Measurements from ENCODE around the gene DST. TPM values are rescaled to one million over a fixed set of nuclear protein-coding genes. Genes with fewer than 3 reads are reported as not detected.

DST gene
- polyA plus RNA-seq, 1 of the 3 experiments (the other 2 are of a cell fraction) = 64.3 TPM

DNA sequence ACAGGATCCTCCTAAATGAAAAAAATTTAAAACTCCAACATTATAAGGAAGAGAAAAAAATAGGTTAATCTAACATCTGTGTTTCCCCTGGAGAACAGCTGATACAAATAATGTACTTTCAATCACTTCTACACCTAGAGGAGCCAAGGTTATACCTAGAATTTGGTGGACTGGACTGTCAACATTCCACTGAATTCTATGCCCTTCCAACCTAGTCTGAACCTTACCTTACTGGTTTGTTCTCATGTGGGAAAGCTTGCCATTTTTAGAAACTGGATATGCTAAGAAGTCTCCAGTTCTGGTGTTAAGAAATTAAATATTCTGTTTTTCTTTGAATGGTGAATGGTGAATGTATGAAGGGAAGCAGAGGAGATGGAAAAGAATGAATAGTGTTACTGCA is 162.4 kb downstream of the DST start:
- DNase-seq = no peak
- Histone ChIP-seq H3K9me3 (no peaks in the 10 kb centered on the region), H3K9me2 (no peaks in the 10 kb centered on the region), H3K36me3 (replicated peaks in 1 of 2; ENCODE audit: control insufficient read depth in 1 of 2, insufficient read depth in 2 of 2, low read length in 1 of 2) (peaks cover 75 to 86% of the 10 kb centered on the region in 2 experiments), H4K20me1 (ENCODE audit: insufficient read depth) (peaks cover 9% of the 10 kb centered on the region; the same call in 1 of the 2 replicates), H3K9ac (no peak overlapping the region), H3K4me1 (ENCODE audit: control insufficient read depth in 1 of 2, insufficient read depth in 2 of 2, low read depth in 1 of 2, low read length in 1 of 2) (peaks cover 10 to 15% of the 10 kb centered on the region in 2 experiments), H3K27me3 (ENCODE audit: insufficient read depth) (no peaks in the 10 kb centered on the region), H3F3A (replicated peaks; ENCODE audit: insufficient read depth) (peaks cover 26% of the 10 kb centered on the region), H2AFZ (ENCODE audit: low read depth) (no peak overlapping the region), H3K27ac (ENCODE audit: low read depth in 2 of 2, low read length in 1 of 2) (no peak overlapping the region), H3K79me2 (ENCODE audit: insufficient read depth) (peaks cover 21% of the 10 kb centered on the region), H3K4me2 (no peak overlapping the region), H3K4me3 (ENCODE audit: low read depth in 2 of 2, low read length in 1 of 2) (no peak overlapping the region)
- ChIA-PET POLR2A (no interaction called here), CTCF (interaction anchor here (0.8 kb wide), 1 partner anchor 112 kb away, joined by 3 read pairs; no protein-coding TSS in a partner anchor)
- TF ChIP-seq FOXM1 (IDR thresholded peaks at IDR 0.05; ENCODE audit: low read depth) = no peak
- TF ChIP-seq SMC3 (IDR thresholded peaks at IDR 0.05; ENCODE audit: low read depth, low read length) = no peak
- no peak for TF ChIP-seq MXI1 (IDR thresholded peaks at IDR 0.05; ENCODE audit: low read depth, low read length)
- no peak for TF ChIP-seq CHD2 (IDR thresholded peaks at IDR 0.05; ENCODE audit: low read length, partially characterized antibody)
- no peak for TF ChIP-seq GATA2 (CRISPR knock-in tag; IDR thresholded peaks at IDR 0.05)
- TF ChIP-seq, protein P1, sequence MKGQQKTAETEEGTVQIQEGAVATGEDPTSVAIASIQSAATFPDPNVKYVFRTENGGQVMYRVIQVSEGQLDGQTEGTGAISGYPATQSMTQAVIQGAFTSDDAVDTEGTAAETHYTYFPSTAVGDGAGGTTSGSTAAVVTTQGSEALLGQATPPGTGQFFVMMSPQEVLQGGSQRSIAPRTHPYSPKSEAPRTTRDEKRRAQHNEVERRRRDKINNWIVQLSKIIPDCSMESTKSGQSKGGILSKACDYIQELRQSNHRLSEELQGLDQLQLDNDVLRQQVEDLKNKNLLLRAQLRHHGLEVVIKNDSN (IDR thresholded peaks at IDR 0.05; ENCODE audit: borderline replicate concordance, low read depth) = no peak
- TF ChIP-seq EP300 (IDR thresholded peaks at IDR 0.05; ENCODE audit: borderline replicate concordance in 1 of 2, low read depth in 1 of 2, low read length in 1 of 2) = no peak
- TF ChIP-seq POLR2AphosphoS5 (IDR thresholded peaks at IDR 0.05; ENCODE audit: low read depth, low read length) = no peak
- TF ChIP-seq YY1 (IDR thresholded peaks at IDR 0.05; ENCODE audit: low read depth) = no peak
- TF ChIP-seq MEF2A (IDR thresholded peaks at IDR 0.05; ENCODE audit: borderline replicate concordance, low read depth) = no peak
- TF ChIP-seq GABPA (IDR thresholded peaks at IDR 0.05; ENCODE audit: low read depth) = no peak
- TF ChIP-seq RXRA (IDR thresholded peaks at IDR 0.05; ENCODE audit: borderline replicate concordance, low read depth) = no peak
- TF ChIP-seq NFIC (IDR thresholded peaks at IDR 0.05; ENCODE audit: borderline replicate concordance) = no peak
- TF ChIP-seq FOXJ3 (CRISPR knock-in tag; IDR thresholded peaks at IDR 0.05) = no peak
- TF ChIP-seq RCOR1 (IDR thresholded peaks at IDR 0.05; ENCODE audit: low read length) = no peak

DNA sequence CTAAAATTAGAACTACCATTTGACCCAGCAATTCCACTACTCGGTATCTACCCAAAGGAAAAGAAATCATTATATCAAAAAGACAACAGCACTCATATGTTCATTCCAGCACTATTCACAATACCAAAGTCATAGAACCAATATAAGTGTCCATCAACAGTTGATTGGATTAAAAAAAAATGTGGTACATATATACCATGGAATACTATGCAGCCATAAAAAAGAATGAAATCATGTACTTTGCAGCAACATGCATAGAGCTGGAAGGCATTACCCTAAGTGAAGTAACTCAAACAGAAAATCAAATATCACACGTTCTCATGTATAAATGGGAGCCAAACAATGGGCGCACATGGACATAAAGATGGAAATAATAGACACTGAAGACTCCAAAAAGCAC is 163.3 kb downstream of the DST start:
- peaks cover under 1 to 15% of the 10 kb centered on the region in 2 experiments; a peak in 3 of 4 replicates for H3K4me1 ChIP-seq (ENCODE audit: control insufficient read depth in 1 of 2, insufficient read depth in 2 of 2, low read depth in 1 of 2, low read length in 1 of 2)
- H2AFZ ChIP-seq (ENCODE audit: low read depth) = no peak overlapping the region
- peaks cover 9% of the 10 kb centered on the region; the same call in 1 of the 2 replicates for H4K20me1 ChIP-seq (ENCODE audit: insufficient read depth)
- no peaks in the 10 kb centered on the region for H3K27me3 ChIP-seq (ENCODE audit: insufficient read depth)
- H3K4me3 ChIP-seq (ENCODE audit: low read depth in 2 of 2, low read length in 1 of 2) = no peak overlapping the region
- no peak overlapping the region for H3K9ac ChIP-seq
- CTCF ChIA-PET = interaction anchor here (0.6 kb wide), 2 partner anchors 53 to 109 kb away, joined by 3 read pairs; no protein-coding TSS in a partner anchor
- peaks cover 71 to 90% of the 10 kb centered on the region in 2 experiments for H3K36me3 ChIP-seq (replicated peaks in 1 of 2; ENCODE audit: control insufficient read depth in 1 of 2, insufficient read depth in 2 of 2, low read length in 1 of 2)
- no peak overlapping the region for H3K4me2 ChIP-seq
- no peaks in the 10 kb centered on the region for H3K9me2 ChIP-seq
- H3K9me3 ChIP-seq = no peaks in the 10 kb centered on the region
- no peak for DNase-seq
- POLR2A ChIA-PET = no interaction called here
- WGBS (ENCODE audit: low lambda C conversion rate) = 96% methylated on average over 3 of the region's 3 CpGs
- no peak for TF ChIP-seq YY1 (IDR thresholded peaks at IDR 0.05; ENCODE audit: low read depth)
- no peak for TF ChIP-seq TEAD4 (IDR thresholded peaks at IDR 0.05; ENCODE audit: borderline replicate concordance, insufficient read depth)
- TF ChIP-seq RAD21 (IDR thresholded peaks at IDR 0.05; ENCODE audit: low read length) = no peak
- no peak for TF ChIP-seq NFIC (IDR thresholded peaks at IDR 0.05; ENCODE audit: borderline replicate concordance)
- no peak overlapping the region for H3K27ac ChIP-seq (ENCODE audit: low read depth in 2 of 2, low read length in 1 of 2)
- peaks cover 21% of the 10 kb centered on the region for H3K79me2 ChIP-seq (ENCODE audit: insufficient read depth)
- H3F3A ChIP-seq (replicated peaks; ENCODE audit: insufficient read depth) = peaks cover 20% of the 10 kb centered on the region

Data from SK-N-SH (cell line).